ENCODE results near the gene DSG1. TPM values are rescaled to one million over a fixed set of nuclear protein-coding genes. Genes with fewer than 3 reads are reported as not detected.

Gene DSG1
- not detected in 2 replicates for total RNA-seq

GRCh38 chr18:31317860-31318259 is at the start of gene DSG1:
TSS of gene DSG1 (plus strand) at chr18:31318160. CDS start at chr18:31318301, 141 bp downstream.

GRCh38 chr18:31376477-31376876 is 58.5 kb downstream of the DSG1 start, which contains the start of gene DSG4:
TSS of gene DSG4 (plus strand) at chr18:31376777. CDS start at chr18:31376912, 135 bp downstream.

Small RNA genes lying within 50 kb of the gene (small RNA-seq; reads per million reads assigned to genes)
- gene RF00019 = not detected
- not detected for gene RNU6-167P

Other genes with a start within 250 kb of the DSG1 start
- gene DSC2, start 215.7 kb upstream of the DSG1 start, total RNA-seq = 0.12 and 0.32 TPM in 2 replicates
- under 0.01 TPM in 1 of 2 replicates, not detected in the other for gene DSC1, start 155.3 kb upstream of the DSG1 start, total RNA-seq
- not detected in 2 replicates for gene DSG4, start 58.6 kb downstream of the DSG1 start, total RNA-seq
- 0.32 and 0.36 TPM in 2 replicates for gene DSG3, start 129.6 kb downstream of the DSG1 start, total RNA-seq
- gene DSG2, start 180.0 kb downstream of the DSG1 start, total RNA-seq = 0.12 and 0.49 TPM in 2 replicates